Esophagus muscularis mucosa (tissue), 4 donors: ENCODE data around the gene TMEM259. TPM values are rescaled to one million over a fixed set of nuclear protein-coding genes. Genes with fewer than 3 reads are reported as not detected.

Experiments used
- DNase-seq: peaks from one replicate; pipeline ENCODE4 v3.0.0-alpha.2; 2017; ENCODE audit errors: extremely low spot score
- H3K27ac ChIP-seq, 4 donors: fragments of 200-600 bp; sonication (generic); replicated peaks in 1 of 4; 1 replicate in 3 of 4; 2 replicates in 1 of 4; pipeline ENCODE4 v1.5.1; 2016 to 2019; ENCODE audit warnings: mild to moderate bottlenecking in 1 of 4
- H3K27me3 ChIP-seq, 4 donors: fragments of 200-600 bp; sonication (generic); one replicate each; pipeline versions ENCODE4 v1.5.1 to v1.6.0; 2016 to 2019
- H3K36me3 ChIP-seq, 4 donors: fragments of 200-600 bp; sonication (generic); one replicate each; pipeline ENCODE4 v1.5.1; 2016 to 2019
- H3K4me1 ChIP-seq, 4 donors: fragments of 200-600 bp; sonication (generic); one replicate each; pipeline ENCODE4 v1.5.1; 2016 to 2019
- H3K4me3 ChIP-seq, 4 donors: fragments of 200-600 bp; sonication (generic); 1 replicate in 2 of 4; 2 replicates in 2 of 4; pipeline ENCODE4 v1.5.1; 2016 to 2019; ENCODE audit warnings: mild to moderate bottlenecking in 4 of 4, moderate library complexity in 1 of 4
- H3K9me3 ChIP-seq, 4 donors: fragments of 200-600 bp; sonication (generic); 1 replicate in 3 of 4; 2 replicates in 1 of 4; pipeline ENCODE4 v1.5.1; 2016 to 2019
- CTCF ChIP-seq, 3 experiments: fragments of 200-600 bp in 2 of 3; fragments of 450-650 bp in 1 of 3; sonication (generic) in 2 of 3; IDR thresholded peaks; one replicate each; pipeline ENCODE4 v1.5.1; 2017 to 2019; ENCODE audit warnings: antibody characterized with exemption in 3 of 3, mild to moderate bottlenecking in 2 of 3, moderate library complexity in 1 of 3
- EP300 ChIP-seq: sonication (generic); formaldehyde crosslinking; IDR thresholded peaks from one replicate; pipeline ENCODE4 v1.6.1; 2017; ENCODE audit warnings: antibody characterized with exemption
- POLR2A ChIP-seq: fragments of 450-650 bp; IDR thresholded peaks from one replicate; pipeline ENCODE4 v1.6.1; 2017; ENCODE audit warnings: antibody characterized with exemption, moderate library complexity, mild to moderate bottlenecking, low read depth
- POLR2AphosphoS5 ChIP-seq, 2 donors: sonication (generic); formaldehyde crosslinking; IDR thresholded peaks; one replicate each; pipeline ENCODE4 v1.6.1; 2017; ENCODE audit warnings: antibody characterized with exemption in 2 of 2
- WGBS: methylation state at CpG from one replicate; pipeline ENCODE4 v1.1.5; 2018; 5-methylcytosine and 5-hydroxymethylcytosine counted together
- intact Hi-C: fragments of 100-400 bp; cut with DNase I; formaldehyde crosslinking; loops from one replicate; pipeline ENCODE4 v1.15.1; 2023
- total RNA-seq, 4 donors: library from RNA; depleted of rRNA; stranded (reverse); fragments of >200 nt; gene quantifications; one replicate each; pipeline versions ENCODE4 v1.1.0 to v1.2.1, GENCODE V29; 2016

The TMEM259 gene
- total RNA-seq, 4 donors from 2014 or later, result 129 to 187 (median 160) TPM

- peaks cover 0 to 47% (median 20%) of the 10 kb centered on the region in 4 donors for H3K27me3 ChIP-seq
- intact Hi-C loops, result no loop called here
- WGBS, result 88% methylated on average over 41 of the region's 70 CpGs
- no peak for DNase-seq
- no peak overlapping the region for H3K4me3 ChIP-seq
- TF ChIP-seq POLR2AphosphoS5 (IDR thresholded peaks at IDR 0.05) (no peak), POLR2A (no peak)
- H3K36me3 ChIP-seq, result peaks cover 10 to 18% (median 17%) of the 10 kb centered on the region in 4 donors
- peaks cover 5 to 19% (median 19%) of the 10 kb centered on the region in 4 donors for H3K4me1 ChIP-seq
- no peak overlapping the region for H3K27ac ChIP-seq
- no peaks in the 10 kb centered on the region for H3K9me3 ChIP-seq
Measured at GRCh38 chr19:1004803-1005664, 15.9 kb downstream of the TMEM259 start.

- Histone ChIP-seq H3K4me3 (no peak overlapping the region), H3K4me1 (peaks cover 5 to 21% (median 20%) of the 10 kb centered on the region in 4 donors), H3K27me3 (peaks cover 1 to 55% (median 28%) of the 10 kb centered on the region in 4 donors), H3K27ac (no peak overlapping the region), H3K9me3 (no peaks in the 10 kb centered on the region), H3K36me3 (peaks cover 5 to 11% (median 9%) of the 10 kb centered on the region in 4 donors)
- DNase-seq, result no peak
- WGBS, result 69% methylated on average over 23 of the region's 32 CpGs
- intact Hi-C loops, result no loop called here
- TF ChIP-seq POLR2A (no peak), EP300 (no peak), POLR2AphosphoS5 (IDR thresholded peaks at IDR 0.05) (no peak), CTCF (IDR thresholded peaks at IDR 0.05) (no peak)
Measured at GRCh38 chr19:1004204-1004802, 16.6 kb downstream of the TMEM259 start.

GRCh38 chr19:1003283-1003682, 17.6 kb downstream of the TMEM259 start:
- Histone ChIP-seq H3K36me3 (peaks cover 0 to under 1% (median 0%) of the 10 kb centered on the region in 4 donors), H3K27me3 (peaks cover 6 to 65% (median 36%) of the 10 kb centered on the region in 4 donors), H3K4me3 (no peak overlapping the region), H3K4me1 (peaks cover 5 to 21% (median 20%) of the 10 kb centered on the region in 4 donors), H3K27ac (no peak overlapping the region), H3K9me3 (no peaks in the 10 kb centered on the region)
- intact Hi-C loops, result no loop called here
- no CpG with 5 or more reads among the region's 37 CpGs for WGBS
- DNase-seq, result no peak
- TF ChIP-seq POLR2A, result no peak
- no peak for TF ChIP-seq CTCF (IDR thresholded peaks at IDR 0.05)

- Histone ChIP-seq H3K4me1 (peaks cover 5 to 21% (median 20%) of the 10 kb centered on the region in 4 donors), H3K9me3 (no peaks in the 10 kb centered on the region), H3K27ac (no peak overlapping the region), H3K4me3 (no peak overlapping the region), H3K36me3 (no peaks in the 10 kb centered on the region), H3K27me3 (peaks cover 6 to 72% (median 41%) of the 10 kb centered on the region in 4 donors)
- no peak for TF ChIP-seq POLR2AphosphoS5 (IDR thresholded peaks at IDR 0.05)
- TF ChIP-seq EP300, result no peak
- TF ChIP-seq CTCF (IDR thresholded peaks at IDR 0.05), result no peak
- no peak for TF ChIP-seq POLR2A
- intact Hi-C loops, result no loop called here
- 83% methylated on average over 4 of the region's 4 CpGs for WGBS
- DNase-seq, result no peak
Measured at GRCh38 chr19:1002600-1002999, 18.3 kb downstream of the TMEM259 start.

- intact Hi-C loops, result no loop called here
- Histone ChIP-seq H3K36me3 (no peaks in the 10 kb centered on the region), H3K9me3 (no peaks in the 10 kb centered on the region), H3K27ac (no peak overlapping the region), H3K27me3 (peaks cover 7 to 81% (median 49%) of the 10 kb centered on the region in 4 donors), H3K4me3 (no peak overlapping the region), H3K4me1 (peaks cover 6 to 23% (median 21%) of the 10 kb centered on the region in 4 donors)
- 18% methylated on average over 9 of the region's 20 CpGs for WGBS
- no peak for DNase-seq
- TF ChIP-seq POLR2AphosphoS5 (IDR thresholded peaks at IDR 0.05) (no peak), EP300 (no peak), CTCF (IDR thresholded peaks at IDR 0.05) (peak; percentile 77 to 97 (median 86))
Measured at GRCh38 chr19:1001538-1002166, 19.3 kb downstream of the TMEM259 start.
